ENCODE measurements around the gene FAM222B. TPM values are rescaled to one million over a fixed set of nuclear protein-coding genes. Genes with fewer than 3 reads are reported as not detected.

FAM222B gene
- total RNA-seq, 2 donors from 2014 or later = 15.1 to 24.9 TPM

GRCh38 chr17:28747051-28747691 lies 95.4 kb downstream of the FAM222B start:
- H3K27ac Mint-ChIP-seq = peak overlapping the region; percentile 72 to 86
- H3K36me3 Mint-ChIP-seq = peaks cover 11 to 38% of the 10 kb centered on the region in 2 donors
- no peak for DNase-seq (ENCODE audit: low spot score in 2 of 2)
- ATAC-seq = no peak
- no peaks in the 10 kb centered on the region for H3K9me3 Mint-ChIP-seq

- ATAC-seq = no peak
- Mint-ChIP-seq H3K9me3 (no peaks in the 10 kb centered on the region), H3K27ac (peak overlapping the region; percentile 85 to 86), H3K36me3 (peaks cover 8 to 38% of the 10 kb centered on the region in 2 donors)
- no peak for DNase-seq (ENCODE audit: low spot score in 2 of 2)
Observed at GRCh38 chr17:28746611-28747050, 96.0 kb downstream of the FAM222B start.

GRCh38 chr17:28745786-28746411 lies 96.7 kb downstream of the FAM222B start:
- Mint-ChIP-seq H3K9me3 (no peaks in the 10 kb centered on the region), H3K27ac (peak overlapping the region; percentile 85 to 86), H3K36me3 (peaks cover 6 to 38% of the 10 kb centered on the region in 2 donors)
- no peak for DNase-seq (ENCODE audit: low spot score in 2 of 2)
- ATAC-seq = no peak

- Mint-ChIP-seq H3K9me3 (no peaks in the 10 kb centered on the region), H3K27ac (peak overlapping the region; percentile 86 to 90), H3K36me3 (peaks cover 12 to 38% of the 10 kb centered on the region in 2 donors)
- ATAC-seq (peak in 1 of 2 donors; percentile 3), DNase-seq (ENCODE audit: low spot score in 2 of 2) (no peak)
Observed at GRCh38 chr17:28744972-28745785, 97.4 kb downstream of the FAM222B start.

GRCh38 chr17:28744104-28744971 lies 98.3 kb downstream of the FAM222B start:
- ATAC-seq (peak; percentile 35 to 40), DNase-seq (ENCODE audit: low spot score in 2 of 2) (peak; percentile 57 to 75)
- Mint-ChIP-seq H3K9me3 (no peaks in the 10 kb centered on the region), H3K36me3 (peaks cover 19 to 38% of the 10 kb centered on the region in 2 donors), H3K27ac (peak overlapping the region; percentile 86 to 90)

GRCh38 chr17:28743243-28744103 lies 99.1 kb downstream of the FAM222B start, which contains the start of gene TRAF4:
TRAF4 (plus strand) TSS chr17:28744011; CDS start chr17:28744113, 102 bp downstream.
- peak; percentile 87 to 89 for ATAC-seq
- peak; percentile 80 to 81 for DNase-seq (ENCODE audit: low spot score in 2 of 2)
- H3K9me3 Mint-ChIP-seq = no peaks in the 10 kb centered on the region
- peaks cover 28 to 32% of the 10 kb centered on the region in 2 donors for H3K36me3 Mint-ChIP-seq
- peak within 1 kb of the TSS; percentile 86 to 90 for H3K27ac Mint-ChIP-seq

- DNase-seq (ENCODE audit: low spot score in 2 of 2) = peak in 1 of 2 donors; percentile 54
- H3K36me3 Mint-ChIP-seq = peaks cover 18 to 40% of the 10 kb centered on the region in 2 donors
- H3K9me3 Mint-ChIP-seq = no peaks in the 10 kb centered on the region
- peak overlapping the region in 1 of 2 donors; percentile 72 for H3K27ac Mint-ChIP-seq
- ATAC-seq = no peak
Observed at GRCh38 chr17:28741358-28742349, 100.9 kb downstream of the FAM222B start.

- ATAC-seq = no peak
- no peak overlapping the region for H3K27ac Mint-ChIP-seq
- peaks cover 10 to 40% of the 10 kb centered on the region in 2 donors for H3K36me3 Mint-ChIP-seq
- H3K9me3 Mint-ChIP-seq = no peaks in the 10 kb centered on the region
- peak in 1 of 2 donors; percentile 53 for DNase-seq (ENCODE audit: low spot score in 2 of 2)
Observed at GRCh38 chr17:28740406-28741357, 101.9 kb downstream of the FAM222B start.

- DNase-seq (ENCODE audit: low spot score in 2 of 2) = no peak
- H3K36me3 Mint-ChIP-seq = peaks cover 0 to 34% of the 10 kb centered on the region in 2 donors
Observed at GRCh38 chr17:28738680-28739384, 103.8 kb downstream of the FAM222B start.

GRCh38 chr17:28737770-28738679 lies 104.6 kb downstream of the FAM222B start:
- no peak for ATAC-seq
- H3K36me3 Mint-ChIP-seq = peaks cover 0 to 34% of the 10 kb centered on the region in 2 donors
- DNase-seq (ENCODE audit: low spot score in 2 of 2) = no peak
- no peaks in the 10 kb centered on the region for H3K9me3 Mint-ChIP-seq
- H3K27ac Mint-ChIP-seq = peak overlapping the region; percentile 33 to 68

More at GRCh38 chr17:28738680-28739384, 103.8 kb downstream of the FAM222B start:
- H3K27ac Mint-ChIP-seq = peak overlapping the region; percentile 33 to 68
- ATAC-seq = peak; percentile 46
- H3K9me3 Mint-ChIP-seq = no peaks in the 10 kb centered on the region

- DNase-seq (ENCODE audit: low spot score in 2 of 2) (no peak), ATAC-seq (no peak)
- Mint-ChIP-seq H3K27ac (no peak overlapping the region), H3K9me3 (no peaks in the 10 kb centered on the region), H3K36me3 (peaks cover 0 to 34% of the 10 kb centered on the region in 2 donors)
Observed at GRCh38 chr17:28737316-28737715, 105.3 kb downstream of the FAM222B start.

All from activated naive CD4-positive, alpha-beta T cell treated with anti-CD3 and anti-CD28 coated beads, Interleukin-2, amount 50 U/mL, for 72 hours (primary cell).